Measurements from ENCODE around the gene MPDZ. TPM values are rescaled to one million over a fixed set of nuclear protein-coding genes. Genes with fewer than 3 reads are reported as not detected.

The MPDZ gene
- total RNA-seq, 4 donors from 2014 or later, result 53.7 to 83.5 (median 62.8) TPM

DNA sequence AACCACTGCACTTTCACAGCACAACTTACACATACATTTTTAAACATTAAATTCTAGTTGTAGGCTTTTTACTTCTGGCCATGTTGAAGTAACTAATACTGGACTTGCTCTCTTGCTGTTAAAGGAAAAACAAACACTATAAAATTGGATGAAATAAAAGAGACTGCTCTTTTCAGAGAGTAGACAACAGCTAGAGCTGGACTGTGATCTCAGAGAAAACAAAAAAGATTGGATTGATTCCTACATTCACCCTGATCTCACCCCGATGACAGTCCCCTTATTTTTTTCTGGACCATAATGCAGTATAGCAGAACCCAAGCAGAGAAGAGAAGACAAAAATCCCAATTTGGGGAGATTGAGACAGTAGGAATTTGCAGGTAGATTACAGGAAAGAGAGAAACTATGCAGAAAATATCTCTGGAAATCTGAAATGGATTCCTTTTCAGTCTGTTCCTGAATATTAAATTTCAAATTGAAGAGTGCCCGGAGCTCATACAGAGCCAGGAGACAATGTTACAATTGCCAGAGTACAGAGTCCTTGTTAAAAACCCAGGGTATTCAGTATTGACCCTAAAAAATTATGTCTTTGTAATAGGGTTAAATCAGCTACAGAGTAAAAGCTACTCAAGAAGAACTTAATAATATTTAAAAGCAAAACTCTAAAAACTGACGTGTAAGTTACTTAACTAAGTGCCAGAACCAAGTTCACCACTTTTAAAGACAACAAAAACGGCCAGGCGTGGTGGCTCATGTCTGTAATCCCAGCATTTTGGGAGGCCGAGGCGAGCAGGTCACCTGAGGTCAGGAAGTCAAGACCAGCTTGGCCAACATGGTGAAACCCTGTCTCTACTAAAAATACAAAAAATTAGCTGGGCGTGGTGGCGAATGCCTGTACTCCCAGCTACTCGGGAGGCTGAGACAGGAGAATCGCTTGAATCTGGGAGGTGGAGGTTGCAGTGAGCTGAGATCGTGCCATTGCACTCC, 208.6 kb downstream of the MPDZ start:
- H3K9me3 ChIP-seq, result peaks cover 0 to 11% (median 0%) of the 10 kb centered on the region in 4 donors
- H3K27me3 ChIP-seq, result no peaks in the 10 kb centered on the region
- 81 to 82% methylated on average over 12 of the region's 12 CpGs for whole genome bisulfite sequencing, 2 donors
- TF ChIP-seq EP300 (IDR thresholded peaks at IDR 0.05) (no peak), POLR2A (IDR thresholded peaks at IDR 0.05) (no peak)
- TF ChIP-seq, protein P1, sequence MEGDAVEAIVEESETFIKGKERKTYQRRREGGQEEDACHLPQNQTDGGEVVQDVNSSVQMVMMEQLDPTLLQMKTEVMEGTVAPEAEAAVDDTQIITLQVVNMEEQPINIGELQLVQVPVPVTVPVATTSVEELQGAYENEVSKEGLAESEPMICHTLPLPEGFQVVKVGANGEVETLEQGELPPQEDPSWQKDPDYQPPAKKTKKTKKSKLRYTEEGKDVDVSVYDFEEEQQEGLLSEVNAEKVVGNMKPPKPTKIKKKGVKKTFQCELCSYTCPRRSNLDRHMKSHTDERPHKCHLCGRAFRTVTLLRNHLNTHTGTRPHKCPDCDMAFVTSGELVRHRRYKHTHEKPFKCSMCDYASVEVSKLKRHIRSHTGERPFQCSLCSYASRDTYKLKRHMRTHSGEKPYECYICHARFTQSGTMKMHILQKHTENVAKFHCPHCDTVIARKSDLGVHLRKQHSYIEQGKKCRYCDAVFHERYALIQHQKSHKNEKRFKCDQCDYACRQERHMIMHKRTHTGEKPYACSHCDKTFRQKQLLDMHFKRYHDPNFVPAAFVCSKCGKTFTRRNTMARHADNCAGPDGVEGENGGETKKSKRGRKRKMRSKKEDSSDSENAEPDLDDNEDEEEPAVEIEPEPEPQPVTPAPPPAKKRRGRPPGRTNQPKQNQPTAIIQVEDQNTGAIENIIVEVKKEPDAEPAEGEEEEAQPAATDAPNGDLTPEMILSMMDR (IDR thresholded peaks at IDR 0.05), result no peak
- H3K4me3 ChIP-seq, result no peak overlapping the region
- no peaks in the 10 kb centered on the region for H3K36me3 ChIP-seq
- H3K27ac ChIP-seq, result no peak overlapping the region
- no peak for DNase-seq (ENCODE audit: low spot score in 2 of 2)
- H3K4me1 ChIP-seq, result no peaks in the 10 kb centered on the region

DNA sequence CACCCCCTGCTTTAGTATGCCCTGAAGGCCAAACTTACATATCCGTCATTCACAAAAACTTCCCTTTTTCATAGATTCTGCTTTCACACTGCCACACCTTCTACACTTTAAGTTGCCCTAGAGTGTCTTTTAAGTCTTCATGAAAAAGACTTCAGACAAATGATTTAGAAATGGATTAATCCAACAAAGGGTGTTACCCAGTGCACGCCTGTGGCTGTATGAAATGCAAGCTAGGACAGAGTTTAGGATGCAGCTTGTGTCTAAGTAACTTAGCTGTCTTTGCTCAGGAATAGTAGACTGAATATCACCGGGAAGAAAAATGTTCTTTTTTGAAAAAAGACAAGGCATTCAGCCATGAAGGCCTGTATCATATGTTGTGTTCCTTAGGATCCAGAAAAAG, 210.0 kb downstream of the MPDZ start:
- Histone ChIP-seq H3K4me1 (no peaks in the 10 kb centered on the region), H3K9me3 (peaks cover 0 to 5% (median 0%) of the 10 kb centered on the region in 4 donors), H3K4me3 (no peak overlapping the region), H3K36me3 (no peaks in the 10 kb centered on the region), H3K27ac (no peak overlapping the region), H3K27me3 (no peaks in the 10 kb centered on the region)
- TF ChIP-seq EP300 (IDR thresholded peaks at IDR 0.05) (no peak), POLR2A (IDR thresholded peaks at IDR 0.05) (no peak)
- TF ChIP-seq, protein P1 (IDR thresholded peaks at IDR 0.05), result no peak
- 86 to 92% methylated on average over 3 of the region's 3 CpGs for WGBS, 2 donors
- no peak for DNase-seq (ENCODE audit: low spot score in 2 of 2)

DNA sequence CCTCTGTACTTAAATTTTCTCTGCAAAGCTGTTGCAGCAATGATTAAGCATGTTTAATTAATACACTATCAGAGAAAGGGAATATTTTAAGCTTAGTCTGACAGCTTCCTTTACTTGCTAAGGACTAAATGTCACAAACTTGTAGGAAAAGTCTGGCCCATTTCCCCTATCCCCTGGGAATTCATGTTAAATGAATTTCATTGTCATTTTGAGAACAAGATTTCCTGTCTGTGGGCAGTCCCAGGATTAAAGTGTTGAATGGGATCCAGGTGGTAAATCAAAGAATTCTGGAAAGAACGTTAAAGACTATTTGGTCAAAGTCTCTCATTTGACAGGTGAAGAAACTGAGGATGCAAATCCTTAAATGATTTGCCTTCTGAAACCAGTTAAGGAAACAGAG, 214.8 kb downstream of the MPDZ start:
- Histone ChIP-seq H3K9me3 (no peaks in the 10 kb centered on the region), H3K27me3 (no peaks in the 10 kb centered on the region), H3K36me3 (no peaks in the 10 kb centered on the region), H3K4me1 (no peaks in the 10 kb centered on the region), H3K27ac (no peak overlapping the region), H3K4me3 (no peak overlapping the region)
- 34 to 56% methylated on average over 1 of the region's 1 CpG for WGBS, 2 donors
- TF ChIP-seq POLR2A (IDR thresholded peaks at IDR 0.05), result no peak
- TF ChIP-seq, protein P1 (IDR thresholded peaks at IDR 0.05), result no peak
- TF ChIP-seq EP300 (IDR thresholded peaks at IDR 0.05), result no peak
- no peak for DNase-seq (ENCODE audit: low spot score in 2 of 2)

DNA sequence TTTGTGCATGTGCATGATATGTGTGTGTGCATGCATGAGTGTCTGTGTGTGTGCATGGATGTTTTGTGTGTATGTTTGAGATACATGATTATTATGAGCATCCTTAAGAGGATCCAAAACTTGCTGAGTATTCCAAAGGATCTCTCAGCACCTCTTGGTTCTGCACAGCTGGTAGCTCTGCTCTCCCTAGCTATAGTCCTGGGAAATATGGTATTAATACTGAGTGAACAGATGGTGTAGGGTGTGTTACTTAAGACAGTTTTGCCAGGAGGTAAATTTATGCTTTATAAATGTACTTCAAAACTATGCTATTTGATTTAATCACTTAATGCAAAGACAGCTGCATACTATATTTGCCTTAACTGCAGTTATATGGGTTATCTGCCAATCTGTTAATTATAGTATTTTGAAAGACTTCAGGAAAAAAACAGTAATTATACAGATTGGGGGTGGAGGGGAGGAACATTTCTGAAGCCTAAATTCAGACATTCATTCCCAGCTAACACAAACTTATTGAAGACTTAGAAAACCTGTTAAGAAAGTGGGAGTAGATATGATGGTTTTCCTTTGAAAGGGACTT, 215.5 kb downstream of the MPDZ start:
- TF ChIP-seq, protein P1 (IDR thresholded peaks at IDR 0.05), result no peak
- no peak for TF ChIP-seq EP300 (IDR thresholded peaks at IDR 0.05)
- no peak for TF ChIP-seq POLR2A (IDR thresholded peaks at IDR 0.05)
- no peak for DNase-seq (ENCODE audit: low spot score in 2 of 2)
- Histone ChIP-seq H3K27ac (no peak overlapping the region), H3K4me3 (no peak overlapping the region), H3K4me1 (no peaks in the 10 kb centered on the region), H3K36me3 (no peaks in the 10 kb centered on the region), H3K27me3 (no peaks in the 10 kb centered on the region), H3K9me3 (no peaks in the 10 kb centered on the region)

DNA sequence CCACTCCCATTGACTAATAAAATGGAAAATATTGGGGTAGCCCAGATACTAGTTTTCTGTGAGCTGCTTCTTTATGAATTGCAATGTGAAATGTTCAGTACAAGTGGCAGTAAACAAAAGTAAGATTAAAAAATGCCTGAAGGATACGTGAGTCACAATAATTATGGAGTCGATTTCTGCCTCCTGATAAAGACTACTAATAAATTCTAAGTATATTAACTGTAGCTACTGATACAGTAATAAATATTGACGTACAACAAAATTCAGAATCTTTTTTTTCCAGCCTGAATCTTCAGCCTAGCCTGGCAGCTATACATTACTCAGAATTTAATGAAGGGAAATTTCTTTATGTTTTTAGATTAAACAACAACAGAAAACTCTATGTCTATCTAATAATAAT, 218.1 kb downstream of the MPDZ start:
- no peak overlapping the region for H3K27ac ChIP-seq
- 76 to 88% methylated on average over 3 of the region's 3 CpGs for WGBS, 2 donors
- H3K36me3 ChIP-seq, result no peaks in the 10 kb centered on the region
- TF ChIP-seq, protein P1 (IDR thresholded peaks at IDR 0.05), result no peak
- no peak for TF ChIP-seq EP300 (IDR thresholded peaks at IDR 0.05)
- no peaks in the 10 kb centered on the region for H3K4me1 ChIP-seq
- no peak for DNase-seq (ENCODE audit: low spot score in 2 of 2)
- no peaks in the 10 kb centered on the region for H3K27me3 ChIP-seq
- no peaks in the 10 kb centered on the region for H3K9me3 ChIP-seq
- H3K4me3 ChIP-seq, result no peak overlapping the region
